ENCODE measurements around the gene BTNL2.

BTNL2 gene

DNA sequence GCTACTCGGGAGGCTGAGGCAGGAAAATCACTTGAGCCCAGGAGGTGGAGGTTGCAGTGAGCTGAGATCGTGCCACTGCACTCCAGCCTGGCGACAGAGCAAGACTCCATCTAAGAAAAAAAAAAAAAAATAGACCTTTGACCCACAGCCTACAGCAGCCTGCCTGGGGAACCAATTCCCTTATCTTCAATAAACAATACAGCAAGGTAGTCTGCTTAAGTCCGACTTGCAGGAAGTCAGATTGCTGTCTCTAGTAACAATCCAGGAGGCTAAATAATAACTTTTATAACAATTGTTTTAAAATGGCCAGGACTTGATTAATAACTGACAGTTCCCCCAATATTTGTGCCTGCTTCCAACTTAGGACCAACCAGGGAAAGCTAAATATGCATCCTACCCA lies 19.4 kb upstream of the BTNL2 start:
- Histone ChIP-seq H3K27me3 (ENCODE audit: insufficient read depth, low read length, poor library complexity) (peaks cover 38% of the 10 kb centered on the region), H3K9me3 (ENCODE audit: insufficient read depth, low read length, severe bottlenecking) (no peaks in the 10 kb centered on the region), H4K20me1 (ENCODE audit: insufficient read depth, low read length) (no peaks in the 10 kb centered on the region), H3K4me1 (ENCODE audit: insufficient read depth, low read length) (no peaks in the 10 kb centered on the region), H3K9ac (ENCODE audit: low read depth, low read length) (no peak overlapping the region), H3K27ac (ENCODE audit: low read length) (no peak overlapping the region), H2AFZ (ENCODE audit: low read depth, low read length) (no peak overlapping the region), H3K36me3 (ENCODE audit: insufficient read depth, low read length) (no peaks in the 10 kb centered on the region), H3K79me2 (ENCODE audit: insufficient read depth, low read length) (no peaks in the 10 kb centered on the region), H3K4me2 (ENCODE audit: insufficient read depth, low read length) (no peak overlapping the region), H3K4me3 (ENCODE audit: low read depth in 1 of 2, low read length in 2 of 2) (no peak overlapping the region)
- no peak for ATAC-seq (ENCODE audit: insufficient read depth, low read depth)
- TF ChIP-seq EZH2 (IDR thresholded peaks at IDR 0.05; ENCODE audit: borderline replicate concordance, low read depth, low read length, severe bottlenecking): no peak
- TF ChIP-seq, protein P1, sequence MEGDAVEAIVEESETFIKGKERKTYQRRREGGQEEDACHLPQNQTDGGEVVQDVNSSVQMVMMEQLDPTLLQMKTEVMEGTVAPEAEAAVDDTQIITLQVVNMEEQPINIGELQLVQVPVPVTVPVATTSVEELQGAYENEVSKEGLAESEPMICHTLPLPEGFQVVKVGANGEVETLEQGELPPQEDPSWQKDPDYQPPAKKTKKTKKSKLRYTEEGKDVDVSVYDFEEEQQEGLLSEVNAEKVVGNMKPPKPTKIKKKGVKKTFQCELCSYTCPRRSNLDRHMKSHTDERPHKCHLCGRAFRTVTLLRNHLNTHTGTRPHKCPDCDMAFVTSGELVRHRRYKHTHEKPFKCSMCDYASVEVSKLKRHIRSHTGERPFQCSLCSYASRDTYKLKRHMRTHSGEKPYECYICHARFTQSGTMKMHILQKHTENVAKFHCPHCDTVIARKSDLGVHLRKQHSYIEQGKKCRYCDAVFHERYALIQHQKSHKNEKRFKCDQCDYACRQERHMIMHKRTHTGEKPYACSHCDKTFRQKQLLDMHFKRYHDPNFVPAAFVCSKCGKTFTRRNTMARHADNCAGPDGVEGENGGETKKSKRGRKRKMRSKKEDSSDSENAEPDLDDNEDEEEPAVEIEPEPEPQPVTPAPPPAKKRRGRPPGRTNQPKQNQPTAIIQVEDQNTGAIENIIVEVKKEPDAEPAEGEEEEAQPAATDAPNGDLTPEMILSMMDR (IDR thresholded peaks at IDR 0.05; ENCODE audit: borderline replicate concordance, extremely low read depth, low read length, poor library complexity, severe bottlenecking): no peak
- no peak for DNase-seq

DNA sequence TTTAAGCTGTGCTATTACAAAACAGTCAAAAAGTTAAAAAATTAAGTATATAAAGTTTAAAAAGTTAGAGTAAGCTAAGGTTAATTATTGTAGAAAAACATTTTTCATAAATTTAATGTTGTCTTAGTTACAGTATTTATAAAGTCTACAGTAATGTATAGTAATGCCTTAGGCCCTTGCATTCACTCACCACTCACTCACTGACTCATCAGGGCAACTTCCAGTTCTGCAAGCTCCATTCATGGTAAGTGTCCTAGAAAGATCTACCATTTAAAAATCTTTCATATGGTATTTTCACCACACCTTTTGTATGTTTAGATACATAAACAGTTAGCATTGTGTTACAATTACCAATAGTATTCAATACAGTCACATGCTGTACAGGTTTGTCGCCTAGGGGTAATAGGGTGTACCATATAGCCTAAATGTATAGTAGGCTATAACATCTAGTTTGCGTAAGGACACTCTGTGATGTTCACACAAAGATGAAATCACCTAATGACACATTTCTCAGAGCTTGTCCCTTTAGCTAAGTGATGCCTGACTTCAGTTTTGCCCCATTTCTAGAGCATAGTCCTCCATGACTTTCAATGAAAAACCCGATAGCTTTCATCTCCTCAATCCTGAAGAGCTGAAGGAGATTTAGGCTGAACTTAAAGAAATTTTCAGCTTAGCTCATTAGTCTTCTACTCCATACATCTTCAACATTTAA lies 17.8 kb upstream of the BTNL2 start:
- Histone ChIP-seq H3K79me2 (ENCODE audit: insufficient read depth, low read length) (no peaks in the 10 kb centered on the region), H2AFZ (ENCODE audit: low read depth, low read length) (no peak overlapping the region), H3K4me2 (ENCODE audit: insufficient read depth, low read length) (no peak overlapping the region), H3K9ac (ENCODE audit: low read depth, low read length) (no peak overlapping the region), H3K36me3 (ENCODE audit: insufficient read depth, low read length) (no peaks in the 10 kb centered on the region), H3K27me3 (ENCODE audit: insufficient read depth, low read length, poor library complexity) (peaks cover 44% of the 10 kb centered on the region), H4K20me1 (ENCODE audit: insufficient read depth, low read length) (no peaks in the 10 kb centered on the region), H3K4me3 (ENCODE audit: low read depth in 1 of 2, low read length in 2 of 2) (no peak overlapping the region), H3K4me1 (ENCODE audit: insufficient read depth, low read length) (no peaks in the 10 kb centered on the region), H3K27ac (ENCODE audit: low read length) (no peak overlapping the region), H3K9me3 (ENCODE audit: insufficient read depth, low read length, severe bottlenecking) (no peaks in the 10 kb centered on the region)
- no peak for DNase-seq
- no peak for TF ChIP-seq EZH2 (IDR thresholded peaks at IDR 0.05; ENCODE audit: borderline replicate concordance, low read depth, low read length, severe bottlenecking)
- TF ChIP-seq, protein P1 (IDR thresholded peaks at IDR 0.05; ENCODE audit: borderline replicate concordance, extremely low read depth, low read length, poor library complexity, severe bottlenecking): no peak
- ATAC-seq (ENCODE audit: insufficient read depth, low read depth): no peak

GRCh38 chr6:32416036-32416435 lies 9.1 kb upstream of the BTNL2 start:
- Histone ChIP-seq H3K4me3 (ENCODE audit: low read depth in 1 of 2, low read length in 2 of 2) (no peak overlapping the region), H3K4me1 (ENCODE audit: insufficient read depth, low read length) (0 out of 2 replicates have a peak, but pooled peaks cover 3% of the 10 kb centered on the region), H3K9me3 (ENCODE audit: insufficient read depth, low read length, severe bottlenecking) (no peaks in the 10 kb centered on the region), H3K27ac (ENCODE audit: low read length) (no peak overlapping the region), H3K36me3 (ENCODE audit: insufficient read depth, low read length) (no peaks in the 10 kb centered on the region), H3K9ac (ENCODE audit: low read depth, low read length) (no peak overlapping the region), H3K79me2 (ENCODE audit: insufficient read depth, low read length) (no peaks in the 10 kb centered on the region), H3K27me3 (ENCODE audit: insufficient read depth, low read length, poor library complexity) (peaks cover 56% of the 10 kb centered on the region), H4K20me1 (ENCODE audit: insufficient read depth, low read length) (no peaks in the 10 kb centered on the region), H3K4me2 (ENCODE audit: insufficient read depth, low read length) (no peak overlapping the region), H2AFZ (ENCODE audit: low read depth, low read length) (no peak overlapping the region)
- no peak for DNase-seq
- ATAC-seq (ENCODE audit: insufficient read depth, low read depth): no peak
- TF ChIP-seq, protein P1 (IDR thresholded peaks at IDR 0.05; ENCODE audit: borderline replicate concordance, extremely low read depth, low read length, poor library complexity, severe bottlenecking): no peak
- no peak for TF ChIP-seq EZH2 (IDR thresholded peaks at IDR 0.05; ENCODE audit: borderline replicate concordance, low read depth, low read length, severe bottlenecking)
